Kidney epithelial cell (primary cell): Measurements from ENCODE around the gene LMNTD1. TPM values are rescaled to one million over a fixed set of nuclear protein-coding genes. Genes with fewer than 3 reads are reported as not detected.
A peak's percentile ranks its signal among the peaks of the same experiment; 100 is the strongest.

Experiments used
- DNase-seq: peaks from one replicate; pipeline ENCODE4 v3.0.0-alpha.2; 2010; ENCODE audit warnings: low read depth
- H3K27me3 ChIP-seq: 2 replicates; pipeline ENCODE4 v1.6.0; 2011; ENCODE audit warnings: low read length; ENCODE audit not compliant: control insufficient read depth, insufficient read depth
- H3K36me3 ChIP-seq: 2 replicates; pipeline ENCODE4 v1.5.1; 2011; ENCODE audit warnings: low read length; ENCODE audit not compliant: control insufficient read depth, insufficient read depth
- H3K4me3 ChIP-seq: 2 replicates; pipeline ENCODE4 v1.5.1; 2011; ENCODE audit warnings: low read depth, mild to moderate bottlenecking, control low read depth, low read length
- CTCF ChIP-seq: IDR thresholded peaks from 2 replicates; pipeline ENCODE4 v1.5.1; 2011; ENCODE audit warnings: mild to moderate bottlenecking, moderate library complexity, low read length, control low read depth, inconsistent platforms; ENCODE audit not compliant: insufficient read depth, poor library complexity, severe bottlenecking
- total RNA-seq: library from RNA; depleted of rRNA; stranded (reverse); fragments of >200 nt; gene quantifications from 2 replicates; pipeline ENCODE4 v1.2.3, GENCODE V29; 2015

The LMNTD1 gene
- total RNA-seq, 1 donor from 2014 or later: 0.08 TPM

- no peak overlapping the region for H3K4me3 ChIP-seq
- DNase-seq: no peak
- no peak for TF ChIP-seq CTCF
- no peaks in the 10 kb centered on the region for H3K36me3 ChIP-seq
- no peaks in the 10 kb centered on the region for H3K27me3 ChIP-seq
These were observed 89.6 kb downstream of the LMNTD1 start for GRCh38 chr12:25463521-25463920.

GRCh38 chr12:25463005-25463404 lies 90.1 kb downstream of the LMNTD1 start:
- no peak for TF ChIP-seq CTCF
- Histone ChIP-seq H3K27me3 (no peaks in the 10 kb centered on the region), H3K36me3 (no peaks in the 10 kb centered on the region), H3K4me3 (no peak overlapping the region)
- DNase-seq: no peak

GRCh38 chr12:25459541-25459951 lies 93.5 kb downstream of the LMNTD1 start:
- Histone ChIP-seq H3K4me3 (no peak overlapping the region), H3K36me3 (no peaks in the 10 kb centered on the region), H3K27me3 (no peaks in the 10 kb centered on the region)
- TF ChIP-seq CTCF: no peak
- DNase-seq: no peak

- Histone ChIP-seq H3K4me3 (peak overlapping the region; percentile 10), H3K36me3 (no peaks in the 10 kb centered on the region), H3K27me3 (no peaks in the 10 kb centered on the region)
- TF ChIP-seq CTCF: no peak
- DNase-seq: peak; percentile 69
These were observed 95.0 kb downstream of the LMNTD1 start for GRCh38 chr12:25458047-25458552.

- Histone ChIP-seq H3K27me3 (no peaks in the 10 kb centered on the region), H3K36me3 (no peaks in the 10 kb centered on the region), H3K4me3 (no peak overlapping the region)
- no peak for DNase-seq
- TF ChIP-seq CTCF: no peak
These were observed 96.6 kb downstream of the LMNTD1 start for GRCh38 chr12:25456474-25456873.

GRCh38 chr12:25455696-25456095 lies 97.4 kb downstream of the LMNTD1 start:
- no peaks in the 10 kb centered on the region for H3K27me3 ChIP-seq
- H3K36me3 ChIP-seq: no peaks in the 10 kb centered on the region
- no peak for DNase-seq
- TF ChIP-seq CTCF: no peak
- no peak overlapping the region for H3K4me3 ChIP-seq
